NCI-H2081 (cell line): ENCODE data around the gene AP4B1.
"Not testable (repeated sequence)": the region's sequence is repeated elsewhere in the genome, so short reads cannot be mapped to it uniquely, and the experiment has no call there.

ENCODE experiments used
- DNase-seq, 2 experiments: peaks; one replicate each; lab custom pipeline; 2025; lab: John Stamatoyannopoulos, UW

Gene AP4B1

DNA sequence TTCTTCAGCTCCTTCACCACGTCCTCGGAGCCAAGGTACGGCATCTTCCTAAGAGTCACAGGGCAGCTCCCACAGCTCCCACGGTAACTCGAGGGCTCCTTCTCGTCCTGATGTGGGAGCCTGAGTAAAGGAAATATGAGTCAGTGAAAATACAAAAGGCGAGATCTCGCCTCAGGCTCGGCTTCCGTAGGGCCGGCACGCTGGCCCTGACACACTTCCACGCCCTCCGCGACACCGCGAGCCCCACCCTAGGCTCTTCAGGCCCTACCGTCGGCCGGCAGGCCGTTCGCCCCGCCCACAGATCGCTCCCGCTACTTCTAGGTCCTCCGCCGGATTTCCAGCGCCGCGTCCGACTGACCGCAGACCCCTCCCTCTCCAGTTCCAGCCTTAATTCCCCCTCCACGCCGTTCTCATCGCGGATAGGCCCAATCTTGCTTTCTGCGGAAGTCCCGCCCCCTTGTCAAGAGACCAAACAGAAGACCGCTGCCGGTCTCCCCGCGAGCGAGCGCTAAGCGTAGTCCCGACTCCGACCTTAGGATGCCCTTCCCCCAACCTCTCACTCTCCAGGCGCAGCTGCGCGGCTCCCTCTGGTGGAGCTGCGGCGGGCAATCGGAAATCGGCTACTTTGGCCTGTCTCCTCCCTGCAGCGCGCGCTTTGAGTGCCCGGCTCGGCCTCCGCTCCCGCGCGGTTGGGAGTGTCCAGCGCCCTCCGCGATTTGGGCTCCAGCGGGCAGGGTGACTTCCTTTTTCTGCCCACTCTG, at the start of gene AP4B1, which contains the start of gene DCLRE1B:
AP4B1 (minus strand) TSS at position 126 of the 761 bp plus-strand sequence; CDS start at position 44, 82 bp downstream.
DCLRE1B (plus strand) TSS at position 653 of the 761 bp plus-strand sequence. CDS start 261 bp downstream, outside the sequence.
- DNase-seq, result peak; percentile 97 to 98

DNA sequence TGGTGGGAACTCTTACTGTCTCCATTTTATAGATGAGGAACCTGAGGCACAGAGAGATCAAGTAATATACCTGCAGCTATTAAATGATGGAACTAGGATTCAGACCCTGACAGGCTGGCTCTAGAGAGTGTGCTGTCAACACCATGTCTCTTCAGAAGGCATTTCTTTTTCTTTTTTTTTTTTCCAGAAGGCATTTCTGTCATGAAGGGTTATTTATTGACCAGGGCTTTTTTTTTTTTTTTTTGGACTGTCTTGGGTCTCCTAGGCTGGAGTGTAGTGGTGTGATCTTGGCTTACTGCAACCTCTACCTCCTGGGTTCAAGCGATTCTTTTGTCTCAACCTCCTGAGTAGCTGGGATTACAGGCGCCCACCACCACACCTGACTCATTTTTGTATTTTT, 47.1 kb upstream of the AP4B1 start:
- DNase-seq, result no peak

DNA sequence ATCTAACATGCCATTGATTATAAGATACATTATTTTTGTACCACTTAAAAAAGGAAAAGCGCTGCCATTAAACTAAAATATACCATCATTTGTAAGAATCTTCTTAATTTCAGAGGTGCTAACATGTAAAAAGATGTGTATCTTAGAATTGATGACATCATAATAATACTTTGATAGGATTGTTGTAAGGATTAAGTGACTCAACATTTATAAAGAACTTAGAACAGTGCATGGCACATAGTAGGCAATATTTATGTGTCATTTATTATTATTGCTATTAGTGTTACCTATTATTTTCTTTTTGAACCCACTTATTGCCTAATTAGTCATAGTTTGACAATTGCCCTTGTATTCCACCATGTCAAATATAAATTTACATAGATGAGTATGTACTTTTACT, 46.3 kb upstream of the AP4B1 start:
- no peak for DNase-seq

DNA sequence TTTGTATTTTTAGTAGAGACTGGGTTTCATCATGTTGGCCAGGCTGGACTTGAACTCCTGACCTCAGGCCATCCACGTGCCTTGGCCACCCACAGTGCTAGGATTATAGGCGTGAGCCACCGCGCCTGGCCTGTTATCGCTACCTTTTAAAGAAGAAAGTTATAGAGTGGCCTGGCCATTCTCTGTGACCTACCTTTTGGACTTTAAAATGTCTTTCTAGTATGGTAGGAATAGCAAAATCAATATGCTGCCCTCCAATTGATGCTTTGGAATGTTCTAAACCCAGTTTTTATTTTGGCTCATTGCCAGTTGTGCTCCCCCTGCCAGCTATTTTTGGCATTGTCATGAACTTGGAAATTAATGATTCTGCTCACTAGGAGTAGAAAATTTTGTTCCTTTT, 44.4 kb upstream of the AP4B1 start:
- DNase-seq, result no peak

DNA sequence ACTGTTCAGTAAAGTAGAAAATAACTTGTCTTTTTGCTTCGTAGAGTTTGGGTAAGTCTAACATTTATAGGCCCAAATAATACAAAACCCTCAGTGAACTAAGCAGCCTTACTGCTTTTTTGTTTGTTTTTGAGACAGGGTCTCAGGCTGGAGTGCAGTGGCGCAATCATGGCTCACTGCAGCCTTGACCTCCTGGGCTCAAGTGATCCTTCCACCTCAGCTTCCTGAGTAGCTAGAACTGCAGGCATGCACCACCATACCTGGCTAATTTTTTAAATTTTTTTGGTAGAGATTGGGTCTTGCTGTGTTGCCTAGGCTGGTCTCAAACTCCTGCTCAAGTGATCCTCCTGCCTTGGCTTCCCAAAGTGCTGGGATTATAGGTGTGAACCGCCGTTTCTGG, 43.6 kb upstream of the AP4B1 start:
- DNase-seq, result not testable (repeated sequence)

DNA sequence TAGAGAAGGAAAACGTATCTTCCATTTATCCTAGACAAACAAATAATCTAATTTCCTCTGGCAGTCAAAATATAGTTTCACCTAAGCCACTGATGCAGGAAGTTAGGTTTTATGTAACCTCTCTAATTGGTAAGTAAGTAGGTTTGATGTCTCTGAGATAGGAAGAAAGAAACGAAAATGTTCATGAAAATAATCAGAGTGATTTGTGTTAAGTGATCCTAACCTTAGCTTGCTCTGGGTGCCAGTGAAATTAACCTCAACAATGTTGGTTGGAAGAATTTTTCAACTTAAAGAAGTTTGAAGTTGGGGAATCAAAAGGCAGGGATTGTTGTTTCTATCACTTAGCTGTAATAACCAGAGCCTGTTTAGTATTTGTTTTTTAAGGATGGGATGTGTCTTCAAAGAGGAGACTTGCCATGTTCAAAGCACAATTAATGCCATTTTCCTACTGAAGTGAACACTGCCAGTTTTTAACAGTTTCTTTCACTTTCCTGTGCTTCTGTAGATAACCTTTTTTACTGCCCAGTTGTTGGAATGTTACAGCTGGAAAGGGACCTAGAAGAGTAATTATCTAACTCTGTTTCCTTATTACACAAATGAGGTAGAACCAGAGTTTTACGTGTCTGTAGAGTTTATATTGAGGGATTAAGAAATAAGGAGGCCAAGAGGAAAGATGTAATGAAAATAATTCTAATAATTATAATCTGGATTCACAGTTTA, 42.9 kb upstream of the AP4B1 start:
- DNase-seq, result no peak

DNA sequence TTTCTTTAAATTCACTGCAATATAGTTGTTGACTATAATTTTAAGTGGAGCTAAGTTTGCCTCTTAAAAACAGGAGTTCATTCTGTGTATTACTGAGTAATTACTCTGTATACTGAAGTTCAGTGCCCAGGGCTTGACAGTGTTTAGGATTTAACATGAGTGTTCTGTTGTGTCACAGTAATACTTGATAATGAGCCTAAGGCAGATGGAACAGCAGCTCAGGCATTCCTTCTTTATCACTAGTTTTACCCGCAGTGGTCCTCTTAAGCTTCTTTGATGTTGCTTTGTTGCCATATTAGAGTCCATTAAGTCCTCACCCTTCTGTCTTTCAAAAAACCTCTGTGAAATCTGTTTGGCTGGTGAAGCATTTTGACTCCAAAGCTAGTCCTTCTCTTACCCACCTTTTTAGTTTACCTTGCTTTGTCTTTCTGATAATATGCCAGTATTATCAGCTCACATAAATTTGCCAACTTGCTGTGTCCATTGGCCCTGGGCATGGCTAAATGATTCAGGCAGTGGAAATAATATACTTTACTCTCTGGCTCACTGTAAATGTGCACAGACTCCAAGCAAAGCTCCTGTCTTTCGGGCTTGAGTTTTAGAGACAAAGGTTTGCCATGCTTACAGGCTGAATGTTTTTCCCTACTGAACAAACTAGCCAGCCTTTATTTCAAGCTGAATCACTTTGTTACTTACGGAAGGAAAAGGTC, 42.2 kb upstream of the AP4B1 start:
- peak in 1 of 2 experiments; percentile 7 for DNase-seq

DNA sequence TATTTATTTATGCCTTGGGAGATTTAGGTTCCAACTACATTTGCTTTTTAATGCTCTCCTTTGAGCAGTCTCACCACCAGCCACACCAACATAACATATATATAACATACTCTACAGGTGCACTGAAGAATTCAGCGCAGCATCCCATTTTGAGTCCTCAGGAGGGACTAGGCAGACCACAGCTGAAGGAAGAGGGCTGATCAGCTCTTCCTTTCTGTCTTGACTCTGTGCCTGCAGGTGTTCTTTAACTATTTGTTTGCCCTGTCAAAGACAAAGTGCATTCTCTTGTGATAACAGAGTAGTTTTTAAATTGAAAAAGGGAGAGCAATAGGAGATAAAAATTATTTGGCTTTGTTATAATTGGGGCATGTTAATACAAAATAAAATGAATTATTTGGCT, 41.5 kb upstream of the AP4B1 start:
- no peak for DNase-seq

DNA sequence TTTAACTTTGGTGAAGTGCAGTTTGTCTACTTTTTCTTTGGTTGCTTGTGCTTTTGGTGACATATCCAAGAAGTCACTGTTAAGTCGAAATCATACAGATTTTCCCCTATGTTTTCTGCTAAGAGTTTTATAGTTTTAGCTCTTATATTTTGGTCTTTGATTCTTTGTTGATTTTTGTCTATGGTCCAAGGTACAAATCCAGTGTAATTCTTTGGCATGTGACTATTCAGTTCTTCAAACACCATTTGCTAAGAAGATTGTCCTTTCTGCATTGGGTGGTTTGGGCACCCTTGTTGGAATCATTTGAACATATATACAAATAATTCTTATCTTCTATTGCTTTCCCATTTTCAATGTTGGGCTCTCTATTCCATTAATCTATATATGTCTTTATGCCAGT, 40.7 kb upstream of the AP4B1 start:
- DNase-seq, result no peak

DNA sequence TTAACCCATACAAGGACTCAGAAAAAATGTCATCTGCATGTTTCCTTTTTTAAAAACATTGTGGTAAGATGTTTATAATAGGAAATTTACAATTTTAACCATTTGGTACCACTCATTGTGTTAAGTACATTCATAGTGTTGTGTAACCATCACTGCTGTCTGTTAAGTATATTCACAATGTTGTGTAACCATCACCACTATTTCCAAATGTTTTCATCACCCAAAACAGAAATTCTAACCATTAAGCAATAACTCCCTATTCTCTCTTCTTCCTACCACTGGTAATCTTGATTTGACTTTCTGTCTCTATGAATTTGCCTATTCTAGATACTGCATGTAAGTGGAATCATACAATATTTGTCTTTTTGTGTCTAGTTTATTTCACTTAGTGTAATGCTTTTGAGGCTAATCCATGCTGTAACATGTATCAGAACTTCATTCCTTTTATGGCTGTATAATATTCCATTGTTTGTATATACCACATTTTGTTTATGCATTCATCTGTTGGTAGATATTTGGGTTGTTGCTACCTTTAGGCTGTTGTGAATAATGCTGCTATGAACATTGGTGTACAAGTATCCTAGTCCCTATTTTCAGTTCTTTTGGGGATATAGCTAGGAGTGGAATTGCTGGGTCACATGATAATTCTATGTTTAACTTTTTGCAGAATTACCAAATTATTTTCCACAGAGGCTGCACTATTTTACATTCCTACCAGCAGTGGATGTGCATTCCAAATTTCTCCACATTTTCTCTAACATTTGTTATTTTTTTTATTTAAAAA, 38.6 kb upstream of the AP4B1 start:
- DNase-seq, result no peak

DNA sequence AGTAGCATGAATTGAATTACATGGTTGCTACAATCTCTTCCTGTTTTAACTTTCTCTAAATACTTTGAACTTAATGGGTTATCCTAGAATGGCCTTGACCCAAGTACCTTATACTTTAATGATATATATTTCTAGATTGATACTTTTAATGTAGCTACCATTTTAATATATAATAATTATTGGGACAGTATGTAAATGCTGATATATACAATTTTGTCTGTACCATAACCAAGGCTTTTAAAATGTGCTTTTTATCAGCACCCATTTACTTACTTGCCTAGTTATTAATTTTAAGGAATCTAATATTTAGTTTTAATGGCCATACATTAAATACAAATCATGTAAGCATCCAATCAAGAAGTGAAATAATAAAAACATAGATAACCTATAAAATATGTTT, 37.9 kb upstream of the AP4B1 start:
- no peak for DNase-seq

DNA sequence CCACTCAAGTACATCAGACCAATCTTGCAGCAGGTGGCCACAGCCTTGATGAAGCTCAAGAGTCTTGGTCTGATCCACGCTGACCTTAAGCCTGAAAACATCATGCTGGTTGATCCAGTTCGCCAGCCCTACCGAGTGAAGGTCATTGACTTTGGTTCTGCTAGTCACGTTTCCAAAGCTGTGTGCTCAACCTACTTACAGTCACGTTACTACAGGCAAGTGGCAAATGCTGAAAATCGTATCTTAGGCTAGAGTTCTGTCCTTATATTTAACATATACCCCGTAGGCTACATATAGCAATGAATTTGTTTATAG, 36.6 kb upstream of the AP4B1 start:
- no peak for DNase-seq

DNA sequence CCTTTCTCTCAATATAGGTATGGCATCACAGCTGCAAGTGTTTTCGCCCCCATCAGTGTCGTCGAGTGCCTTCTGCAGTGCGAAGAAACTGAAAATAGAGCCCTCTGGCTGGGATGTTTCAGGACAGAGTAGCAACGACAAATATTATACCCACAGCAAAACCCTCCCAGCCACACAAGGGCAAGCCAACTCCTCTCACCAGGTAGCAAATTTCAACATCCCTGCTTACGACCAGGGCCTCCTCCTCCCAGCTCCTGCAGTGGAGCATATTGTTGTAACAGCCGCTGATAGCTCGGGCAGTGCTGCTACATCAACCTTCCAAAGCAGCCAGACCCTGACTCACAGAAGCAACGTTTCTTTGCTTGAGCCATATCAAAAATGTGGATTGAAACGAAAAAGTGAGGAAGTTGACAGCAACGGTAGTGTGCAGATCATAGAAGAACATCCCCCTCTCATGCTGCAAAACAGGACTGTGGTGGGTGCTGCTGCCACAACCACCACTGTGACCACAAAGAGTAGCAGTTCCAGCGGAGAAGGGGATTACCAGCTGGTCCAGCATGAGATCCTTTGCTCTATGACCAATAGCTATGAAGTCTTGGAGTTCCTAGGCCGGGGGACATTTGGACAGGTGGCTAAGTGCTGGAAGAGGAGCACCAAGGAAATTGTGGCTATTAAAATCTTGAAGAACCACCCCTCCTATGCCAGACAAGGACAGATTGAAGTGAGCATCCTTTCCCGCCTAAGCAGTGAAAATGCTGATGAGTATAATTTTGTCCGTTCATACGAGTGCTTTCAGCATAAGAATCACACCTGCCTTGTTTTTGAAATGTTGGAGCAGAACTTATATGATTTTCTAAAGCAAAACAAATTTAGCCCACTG, 36.0 kb upstream of the AP4B1 start:
- DNase-seq, result no peak

DNA sequence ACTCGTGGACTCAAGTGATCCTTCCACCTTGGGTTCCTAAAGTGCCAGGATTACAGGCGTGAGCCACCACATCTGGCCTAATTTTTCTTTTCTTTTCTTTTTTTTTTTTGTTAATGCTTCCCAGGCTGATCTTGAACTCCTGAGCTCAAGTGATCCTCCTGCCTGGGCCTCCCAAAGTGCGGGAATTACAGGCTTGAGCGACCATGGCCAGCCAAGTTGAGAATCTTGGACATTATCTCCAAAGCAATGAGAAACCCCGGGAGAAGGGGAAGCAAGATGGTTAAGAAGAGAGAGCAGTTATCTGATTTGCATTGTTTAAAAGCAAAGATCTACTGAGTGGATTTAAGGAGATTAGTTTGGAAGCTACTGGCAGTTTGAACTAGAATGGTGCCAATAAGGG, 33.6 kb upstream of the AP4B1 start:
- DNase-seq, result no peak

DNA sequence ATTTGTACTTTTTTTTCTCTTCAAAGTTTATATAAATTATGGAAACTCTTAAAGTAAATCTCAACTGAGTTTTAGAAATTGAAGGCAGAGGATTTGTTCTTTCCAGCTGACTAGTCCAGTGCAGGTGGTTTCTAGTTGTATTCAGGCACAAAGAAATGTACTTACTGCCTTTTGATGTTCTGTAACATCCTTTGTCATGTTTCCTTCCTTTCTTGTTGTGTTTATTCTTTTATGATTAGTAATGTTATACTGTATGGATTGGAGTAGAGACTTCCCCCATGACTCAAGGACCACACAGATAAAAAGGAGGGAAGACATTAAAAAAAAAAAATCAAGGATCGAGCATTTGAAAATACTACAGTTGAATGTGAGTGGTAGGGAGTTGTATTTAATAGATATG, 32.5 kb upstream of the AP4B1 start:
- DNase-seq, result no peak

DNA sequence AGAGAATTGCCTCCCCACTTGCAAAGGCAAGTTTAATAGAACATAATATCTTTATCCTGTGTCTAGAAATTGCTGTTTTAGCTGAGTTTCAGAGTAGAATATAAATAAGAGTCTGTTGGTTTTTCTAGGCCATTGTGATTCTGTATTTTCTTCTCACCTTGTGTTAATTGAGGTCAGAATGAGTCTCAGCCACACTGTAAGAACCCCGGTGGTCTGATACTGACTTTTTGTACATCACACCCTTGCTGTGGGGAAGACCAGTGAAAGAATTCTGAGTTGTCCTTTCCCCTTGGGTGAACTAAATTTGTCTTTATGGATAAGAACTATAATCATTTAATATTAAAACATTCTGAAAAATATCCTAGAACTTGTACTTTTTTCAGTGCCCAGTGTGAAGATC, 31.4 kb upstream of the AP4B1 start:
- DNase-seq, result no peak

DNA sequence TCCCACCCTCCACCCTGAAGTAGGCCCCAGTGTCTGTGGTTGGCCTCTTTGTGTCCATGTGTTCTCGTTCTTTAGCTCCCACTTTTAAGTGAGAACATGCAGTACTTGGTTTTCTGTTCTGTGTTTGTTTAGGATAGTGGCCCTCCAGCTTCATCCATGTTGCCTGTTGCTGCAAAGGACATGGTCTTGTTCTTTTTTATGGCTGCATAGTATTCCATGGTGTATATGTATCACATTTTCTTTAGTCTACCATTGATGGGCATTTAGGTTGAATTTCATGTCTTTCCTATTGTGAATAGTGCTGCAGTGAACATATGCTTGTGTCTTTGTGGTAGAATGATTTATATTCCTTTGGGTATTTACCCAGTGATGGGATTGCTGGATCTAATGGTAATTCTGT, 30.6 kb upstream of the AP4B1 start:
- no peak for DNase-seq

DNA sequence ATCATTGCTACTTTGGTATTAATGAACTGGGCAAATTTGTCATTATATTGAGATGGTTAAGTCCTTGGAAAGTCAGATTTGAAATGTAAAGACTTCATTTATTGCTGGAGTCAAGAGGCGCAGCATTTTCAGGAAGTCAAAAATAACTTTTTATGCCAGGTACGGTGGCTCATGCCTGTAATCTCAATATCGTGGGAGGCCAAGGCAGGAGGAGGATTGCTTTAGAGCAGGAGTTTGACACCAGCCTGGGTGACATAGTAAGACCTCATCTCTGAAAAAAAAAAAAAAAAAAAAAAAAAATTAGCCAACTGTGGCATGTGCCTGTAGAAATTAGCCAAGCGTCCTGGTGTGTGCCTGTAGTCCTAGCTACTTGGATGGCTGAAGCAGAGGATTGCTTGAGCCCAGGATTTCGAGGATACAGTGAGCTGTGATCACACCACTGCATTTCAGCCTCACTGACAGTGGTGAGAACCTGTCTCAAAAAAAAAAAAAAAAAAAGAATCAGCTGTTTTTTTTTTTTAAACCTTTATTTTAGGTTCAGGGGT, 30.0 kb upstream of the AP4B1 start:
- DNase-seq, result no peak

DNA sequence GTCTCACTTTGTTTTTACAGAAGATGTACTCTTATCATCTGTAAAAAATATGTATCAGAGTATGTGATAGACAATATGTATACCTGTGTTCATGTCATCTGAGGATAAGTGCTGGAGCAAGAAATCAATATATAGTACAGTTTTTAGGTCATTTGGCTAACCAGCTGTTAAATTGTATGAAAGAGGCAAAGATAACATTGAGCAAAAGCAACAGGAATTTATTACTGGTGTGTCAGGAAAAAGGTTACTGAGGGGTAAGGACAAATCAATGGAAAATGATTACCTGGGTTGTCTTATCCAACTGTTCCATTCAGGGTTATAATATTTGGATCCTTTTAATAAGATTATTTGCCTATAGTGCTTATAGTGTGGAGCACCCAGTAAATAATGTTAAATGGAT, 29.4 kb upstream of the AP4B1 start:
- no peak for DNase-seq

DNA sequence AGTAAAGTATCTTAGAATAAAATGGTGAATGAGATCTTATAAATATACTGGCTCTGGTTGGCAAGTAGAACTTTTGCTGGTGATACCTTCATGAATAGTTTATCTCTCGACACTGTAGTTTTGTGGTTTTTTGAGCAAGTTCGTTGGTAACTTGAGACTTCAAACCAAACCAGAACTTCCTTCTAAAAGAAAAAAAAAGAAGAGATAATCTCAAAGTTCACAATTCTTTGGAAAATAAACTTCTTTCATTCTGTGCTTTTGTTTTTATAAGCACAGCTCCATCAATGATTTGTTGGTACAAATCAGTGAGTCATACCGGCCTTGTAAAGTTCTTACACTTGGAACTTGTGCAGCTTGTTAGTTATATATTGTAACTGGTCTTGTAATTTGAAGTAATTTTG, 26.9 kb upstream of the AP4B1 start:
- DNase-seq, result no peak
